HG03457 (cell line): ENCODE data around the gene WIPI1.
"Not testable (repeated sequence)": the region's sequence is repeated elsewhere in the genome, so short reads cannot be mapped to it uniquely, and the experiment has no call there.

Experiments
- ATAC-seq: cut with Tn5 transposase; IDR thresholded peaks from one replicate; pipeline ENCODE4 v1.9.1; 2021; ENCODE audit warnings: moderate number of reproducible peaks; ENCODE audit not compliant: unreplicated experiment

Gene WIPI1

DNA sequence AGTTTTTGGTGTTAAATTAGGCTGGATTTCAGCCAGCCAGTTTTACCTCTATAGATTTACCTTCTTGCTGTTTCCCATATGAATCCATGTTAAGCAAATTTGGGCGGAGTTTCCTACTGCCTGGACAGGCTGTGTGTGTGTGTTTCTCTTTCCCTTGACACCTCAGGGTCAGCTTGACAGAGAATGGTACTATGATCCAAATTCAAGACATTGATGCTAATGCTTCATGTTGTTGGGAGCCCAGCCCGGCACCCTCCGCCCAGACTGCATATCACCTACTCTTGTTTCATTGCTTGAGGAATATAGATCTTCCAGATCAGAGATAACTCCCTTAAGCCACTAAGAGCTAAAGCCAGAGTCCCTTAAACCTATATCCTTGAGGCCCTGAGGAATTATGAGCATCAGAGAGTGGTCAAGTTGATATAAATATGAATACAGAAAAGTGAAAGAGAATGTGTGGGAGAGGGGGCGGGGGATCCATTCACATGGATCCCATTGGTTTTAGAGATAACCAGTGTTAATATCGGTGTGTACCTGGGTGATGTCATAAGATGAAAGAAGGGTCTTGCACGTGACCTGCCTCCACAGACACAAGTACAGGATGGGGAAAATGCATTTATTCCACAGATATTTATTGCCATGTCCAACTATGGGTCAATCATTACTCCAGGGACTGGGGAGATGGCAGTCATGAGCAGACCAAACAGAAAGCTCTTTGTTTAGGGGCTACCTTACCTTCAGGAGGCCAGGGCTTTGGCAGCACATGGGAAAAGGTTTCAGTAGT is 69.7 kb downstream of the WIPI1 start:
- no peak for ATAC-seq

DNA sequence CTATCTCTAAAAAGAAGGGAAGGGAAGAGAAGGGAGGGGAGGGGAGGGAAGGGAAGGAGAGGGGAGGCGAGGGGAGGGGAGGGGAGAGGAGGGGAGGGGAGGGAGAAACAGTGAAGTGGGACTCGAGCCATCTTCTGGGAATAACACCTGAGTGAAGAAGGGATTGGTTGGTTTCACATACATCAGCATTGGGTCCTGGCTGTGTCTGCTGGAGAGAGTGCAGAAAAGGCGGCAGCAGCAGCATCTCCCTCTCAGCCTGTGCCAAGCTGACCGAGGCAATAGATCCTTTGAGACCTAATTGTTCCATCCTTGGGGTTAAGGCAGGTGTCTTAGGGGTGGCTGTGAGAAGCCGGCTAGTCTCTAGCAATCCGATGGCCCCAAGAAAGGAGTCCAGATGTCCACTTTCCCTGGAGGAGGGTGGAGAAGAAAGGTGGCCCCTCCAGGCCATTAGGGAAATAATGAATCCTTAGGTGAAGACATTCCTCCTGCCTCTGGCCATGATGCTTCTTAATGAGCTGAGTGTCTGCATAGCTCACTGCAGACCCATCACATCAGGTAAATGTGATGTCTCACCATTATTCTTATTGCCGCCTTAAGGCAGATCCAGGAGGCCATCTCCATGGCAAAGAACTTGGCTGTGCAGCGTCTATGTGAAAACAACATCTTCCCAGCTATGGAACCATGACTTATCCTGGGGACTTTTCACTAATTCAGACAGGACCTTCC is 71.6 kb downstream of the WIPI1 start:
- no peak for ATAC-seq

DNA sequence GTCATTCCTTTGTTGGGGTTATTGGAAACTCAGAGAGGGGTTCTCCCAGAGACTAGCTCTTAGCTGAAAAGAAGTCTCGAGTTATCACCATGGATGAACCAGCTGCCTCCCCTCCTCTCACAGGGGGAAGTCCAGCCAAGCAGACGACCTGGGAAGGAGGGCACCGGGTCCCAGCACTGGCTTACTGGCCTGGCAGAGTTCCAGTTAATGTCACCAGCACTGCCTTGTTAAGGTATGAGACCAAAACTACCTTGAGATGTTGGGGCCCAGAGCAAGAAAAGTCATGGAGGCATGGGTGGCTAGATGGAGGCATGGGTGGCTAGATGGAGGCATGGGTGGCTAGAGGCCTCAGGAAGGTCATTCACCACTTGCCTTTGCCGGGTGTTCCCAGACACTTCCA is 72.4 kb downstream of the WIPI1 start:
- no peak for ATAC-seq

DNA sequence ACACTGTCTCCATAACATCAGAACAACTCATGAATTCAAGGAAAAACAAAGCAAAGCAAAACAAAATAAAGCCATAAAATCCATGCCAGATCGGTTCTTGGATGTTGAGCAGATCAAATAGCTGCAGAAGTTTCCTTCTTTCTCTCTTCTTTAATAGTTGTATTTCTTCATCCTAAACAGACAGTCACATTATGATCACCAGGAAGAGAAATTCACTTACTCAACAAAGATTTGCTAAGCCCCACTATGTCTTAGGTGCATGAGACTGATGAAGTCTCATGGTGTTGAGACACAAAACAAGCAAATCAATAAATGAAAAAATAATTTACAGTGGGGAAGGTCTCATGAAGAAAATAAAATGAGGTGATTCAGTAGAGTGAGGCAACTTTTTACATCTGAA is 72.8 kb downstream of the WIPI1 start:
- ATAC-seq = no peak

DNA sequence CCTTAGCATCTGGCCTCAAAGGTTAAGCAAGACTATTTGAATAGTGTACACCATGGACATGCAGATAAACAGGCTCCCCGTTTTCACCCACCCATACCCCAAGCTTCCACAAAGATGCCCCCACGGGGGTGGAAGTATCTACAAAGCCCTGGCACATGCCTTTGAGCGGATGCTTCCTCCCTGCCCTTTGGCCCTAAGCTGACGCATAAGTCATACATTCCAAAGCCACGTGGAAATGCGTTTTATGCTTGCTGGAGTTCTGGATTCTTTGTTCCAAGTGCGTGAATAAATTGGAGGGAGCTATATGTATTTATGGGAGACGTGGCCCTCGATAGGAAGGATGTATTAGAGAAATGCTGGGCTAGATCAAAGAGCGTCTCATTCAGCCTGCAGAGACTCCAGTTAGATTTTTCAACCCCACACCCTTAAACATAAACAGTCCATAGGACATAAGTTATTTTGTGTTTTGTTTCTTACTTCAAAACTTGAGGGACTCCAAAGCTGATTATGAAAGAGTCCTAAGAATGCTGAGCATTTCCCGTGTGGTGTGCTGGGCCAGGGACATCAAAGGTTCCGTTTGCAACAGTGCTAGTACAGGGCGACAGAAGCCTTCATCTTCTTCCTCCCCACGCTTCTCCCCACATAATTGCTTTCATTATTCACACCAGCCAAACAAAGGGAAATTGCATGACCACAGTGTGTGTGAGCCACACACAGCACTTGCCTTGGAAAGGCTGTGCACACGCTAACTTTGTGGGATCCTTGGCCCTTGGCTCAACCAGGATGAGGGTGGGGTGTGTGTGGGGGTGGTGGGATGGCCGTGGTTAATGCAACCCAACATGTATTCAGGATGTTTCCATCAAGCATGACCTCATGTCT is 73.6 kb downstream of the WIPI1 start:
- no peak for ATAC-seq

DNA sequence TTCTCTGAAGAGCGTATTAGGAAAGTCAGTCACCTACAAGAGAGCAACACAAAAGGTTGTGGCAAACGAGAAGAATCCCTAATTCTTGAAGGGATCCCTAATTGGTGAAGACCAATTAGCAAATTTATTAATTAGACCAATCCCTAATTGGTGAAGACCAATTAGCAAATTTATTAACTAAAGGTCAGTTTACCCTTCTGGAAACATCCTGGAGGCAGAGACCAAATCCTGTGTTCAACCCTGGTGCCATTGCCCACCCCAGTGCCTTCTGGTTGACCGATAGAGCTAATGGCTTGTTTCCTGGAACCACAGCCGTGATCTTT is 74.2 kb downstream of the WIPI1 start:
- ATAC-seq = no peak

DNA sequence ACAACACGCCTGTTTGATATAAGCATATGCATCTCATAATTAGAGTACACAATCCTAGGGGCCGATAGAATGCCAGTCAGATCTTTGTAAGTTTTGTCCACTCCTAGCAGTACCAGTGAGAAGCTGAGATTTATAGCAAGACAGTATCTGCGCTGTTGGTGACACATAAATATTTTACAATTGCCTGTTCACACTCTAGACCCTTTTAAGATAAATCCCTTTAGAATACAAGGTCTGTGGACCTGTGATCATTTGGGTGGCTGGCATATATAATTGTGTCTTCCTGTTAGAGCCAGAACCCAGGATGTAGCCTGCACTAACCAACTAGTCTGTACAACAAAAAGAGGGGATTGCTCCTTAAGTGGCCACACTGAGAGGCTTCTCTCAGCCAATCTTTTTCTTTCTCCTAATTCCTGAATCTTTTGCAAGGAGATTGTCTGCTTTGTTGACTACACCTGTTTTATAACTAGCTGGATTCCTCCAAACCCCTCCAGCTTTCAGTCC is 74.7 kb downstream of the WIPI1 start:
- ATAC-seq = no peak

DNA sequence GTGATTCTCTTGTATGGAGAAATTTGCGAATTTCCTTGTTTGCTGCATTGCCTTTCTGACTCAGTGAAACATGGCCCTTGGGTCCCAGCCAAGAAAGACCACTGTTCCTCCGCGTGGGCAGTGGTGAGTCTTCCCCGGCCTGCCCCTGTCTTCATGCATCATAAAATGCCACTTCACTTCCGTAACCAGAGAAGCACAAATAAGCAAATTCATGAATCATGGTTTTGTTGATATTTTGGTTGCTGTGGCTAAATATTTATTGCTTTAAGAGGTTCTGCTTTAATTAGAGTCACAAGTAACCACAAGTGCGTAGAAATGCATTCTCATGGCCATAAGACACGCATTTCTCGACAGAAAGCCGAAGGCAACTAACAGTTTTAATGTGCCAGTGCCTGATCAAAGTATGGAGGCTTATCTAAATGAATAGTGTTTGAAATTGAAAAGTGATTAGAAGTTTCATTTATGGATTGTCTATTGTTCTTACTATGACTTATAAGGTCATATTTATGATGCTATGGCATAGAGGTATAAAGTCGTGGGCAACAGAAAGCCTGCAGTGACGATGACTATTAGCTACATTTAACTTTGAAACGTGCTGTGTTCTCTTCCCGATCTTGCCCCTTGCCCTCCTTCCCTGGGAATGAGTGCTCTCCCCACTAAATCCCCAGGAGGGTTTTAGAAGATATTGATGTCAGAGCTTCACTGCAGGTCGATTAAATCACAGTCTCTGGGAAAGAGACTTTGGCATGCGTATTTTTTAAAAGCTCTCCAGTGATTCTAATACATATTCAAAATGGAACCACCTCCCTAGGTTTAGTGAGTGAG is 76.0 kb downstream of the WIPI1 start:
- ATAC-seq = no peak

DNA sequence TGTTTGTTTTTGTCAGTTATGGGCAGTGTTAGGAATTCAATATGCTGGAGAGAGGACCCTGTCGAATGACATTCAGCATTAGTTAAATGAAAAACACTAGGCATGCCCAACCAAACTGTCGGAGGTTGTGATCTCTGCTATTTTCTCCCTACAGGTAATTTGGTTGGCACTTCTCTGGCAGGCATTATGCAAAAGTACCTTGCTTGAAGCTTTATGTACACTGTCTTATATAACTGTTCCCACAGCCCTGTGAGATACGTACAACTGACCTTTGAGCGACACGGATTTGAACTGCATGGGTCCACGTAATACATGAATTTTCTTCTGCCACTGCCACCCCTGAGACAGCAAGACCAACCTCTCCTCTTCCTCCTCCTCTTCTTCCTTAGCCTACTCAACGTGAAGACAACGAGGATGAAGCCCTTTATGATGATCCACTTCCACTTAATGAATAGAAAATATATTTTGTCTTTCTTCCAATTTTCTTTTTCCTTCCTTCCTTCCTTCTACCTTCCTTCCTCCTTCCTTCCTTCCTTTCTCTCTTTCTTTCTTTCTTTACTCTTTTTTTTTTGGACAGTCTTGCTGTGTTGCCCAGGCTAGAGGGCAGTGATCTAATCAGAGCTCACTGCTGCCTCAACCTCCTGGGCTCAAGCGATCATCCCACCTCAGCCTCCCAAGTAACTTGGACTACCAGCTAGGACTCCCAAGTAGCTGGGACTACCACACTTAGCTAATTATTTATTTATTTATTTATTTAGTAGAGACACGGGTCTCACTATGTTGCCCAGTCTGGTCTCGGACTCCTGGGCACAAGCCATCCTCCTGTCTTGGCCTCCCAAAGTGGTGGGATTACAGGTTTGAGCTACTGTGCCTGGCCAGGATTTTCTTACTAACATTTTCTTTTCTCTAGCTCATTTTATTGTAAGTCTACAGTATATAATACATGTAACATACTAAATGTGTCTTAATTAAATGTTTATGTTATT is 77.3 kb downstream of the WIPI1 start:
- no peak for ATAC-seq

DNA sequence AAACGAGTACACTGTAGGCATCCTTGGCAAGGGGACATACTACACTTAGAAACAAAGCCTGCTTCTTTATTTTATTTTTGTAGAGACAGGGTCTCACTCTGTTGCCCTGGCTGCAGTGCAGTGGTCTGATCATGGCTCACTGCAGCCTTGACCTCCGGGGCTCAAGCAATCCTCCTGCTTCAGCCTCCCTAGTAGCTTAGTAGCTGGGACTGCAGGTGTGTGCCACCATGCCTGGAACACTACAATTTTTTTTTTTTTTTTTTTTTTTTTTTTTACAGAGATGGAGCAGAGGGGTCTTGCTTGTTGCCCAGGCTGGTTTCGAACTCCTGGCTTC is 78.2 kb downstream of the WIPI1 start:
- ATAC-seq = no peak

DNA sequence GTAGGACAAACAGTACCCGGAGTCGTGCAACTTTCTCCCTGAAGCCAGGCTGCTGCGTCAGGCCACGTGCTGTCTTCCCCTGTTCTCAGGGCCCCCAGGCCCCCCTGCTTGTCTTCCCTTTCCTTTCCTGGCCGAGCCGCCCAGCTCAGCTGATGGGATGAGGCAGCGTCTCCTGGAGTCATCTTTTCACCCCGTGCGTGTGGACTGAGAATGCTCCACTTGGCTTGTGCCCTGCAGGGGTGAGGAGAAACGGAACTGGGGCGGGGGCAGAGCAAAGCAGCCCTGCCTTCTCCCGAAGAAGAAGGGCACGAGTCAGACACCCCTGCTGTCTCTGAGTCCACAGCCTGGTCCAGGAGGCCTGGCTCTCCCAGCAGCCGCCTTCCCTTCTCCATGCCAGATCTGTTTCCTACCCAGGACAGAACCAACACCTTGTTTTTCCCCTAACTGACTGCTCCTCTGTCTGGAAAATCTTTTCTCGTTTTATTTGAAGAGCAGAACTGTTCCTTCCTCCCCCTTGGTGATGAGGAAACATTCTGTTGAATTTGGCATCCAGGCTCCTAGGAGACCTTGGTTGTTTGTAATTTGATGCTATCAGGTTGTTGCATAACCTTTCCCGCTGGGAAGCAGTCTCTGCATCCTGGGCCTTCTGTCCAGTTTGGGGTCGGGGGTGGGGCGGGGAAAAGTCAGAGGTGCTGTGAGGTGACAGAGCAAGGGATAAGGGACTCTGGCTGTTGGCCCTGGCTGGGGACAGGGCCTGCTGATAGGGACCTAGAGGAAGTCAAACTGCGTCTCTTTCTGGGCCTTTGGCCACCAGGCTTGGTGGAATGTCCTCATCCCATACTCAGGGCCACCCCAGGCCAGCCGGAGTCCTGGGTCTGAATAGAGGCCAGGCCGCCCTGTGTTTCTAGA is 78.8 kb downstream of the WIPI1 start:
- ATAC-seq = no peak

DNA sequence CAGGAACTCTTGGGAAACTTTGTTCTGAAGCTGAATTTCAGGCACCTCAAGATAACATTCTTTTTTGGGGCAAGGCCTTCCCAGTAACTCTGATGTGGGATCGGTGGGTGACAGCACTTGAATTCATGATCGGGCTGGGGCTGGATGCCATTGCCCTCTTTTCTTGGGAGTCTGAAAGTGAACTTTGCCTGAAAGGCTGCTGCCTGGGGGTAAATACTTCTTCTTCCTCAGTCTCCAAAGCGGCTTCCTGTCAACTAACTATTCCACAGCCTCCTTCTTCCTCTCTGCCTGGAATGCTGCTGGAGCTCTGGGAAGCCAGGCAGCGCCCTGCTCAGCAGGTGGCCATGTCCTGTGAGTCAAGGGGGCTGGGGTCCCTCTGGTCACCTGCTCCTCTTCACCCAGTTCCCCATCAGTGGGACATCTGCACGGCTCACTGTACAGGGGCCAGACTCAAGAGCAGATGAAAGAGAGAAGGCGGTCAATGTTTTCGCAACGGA is 79.5 kb downstream of the WIPI1 start:
- ATAC-seq = no peak

DNA sequence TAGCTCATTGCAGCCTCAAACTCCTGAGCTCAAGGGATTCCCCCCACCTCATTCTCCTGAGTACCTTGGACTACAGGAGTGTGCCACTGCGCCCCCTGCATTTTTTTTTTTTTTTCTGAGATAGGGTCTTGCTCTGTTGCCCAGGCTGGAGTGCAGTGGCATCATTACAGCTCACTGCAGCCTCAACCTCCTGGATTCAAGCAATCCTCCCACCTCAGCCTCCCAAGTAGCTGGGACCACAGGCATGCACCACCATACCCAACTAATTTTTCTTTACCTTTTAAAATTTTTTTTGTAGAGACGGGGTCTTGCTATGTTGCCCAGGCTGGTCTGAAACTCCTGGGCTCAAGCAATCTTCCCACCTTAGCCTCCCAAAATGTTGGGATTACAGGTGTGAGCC is 81.1 kb downstream of the WIPI1 start:
- ATAC-seq = not testable (repeated sequence)

DNA sequence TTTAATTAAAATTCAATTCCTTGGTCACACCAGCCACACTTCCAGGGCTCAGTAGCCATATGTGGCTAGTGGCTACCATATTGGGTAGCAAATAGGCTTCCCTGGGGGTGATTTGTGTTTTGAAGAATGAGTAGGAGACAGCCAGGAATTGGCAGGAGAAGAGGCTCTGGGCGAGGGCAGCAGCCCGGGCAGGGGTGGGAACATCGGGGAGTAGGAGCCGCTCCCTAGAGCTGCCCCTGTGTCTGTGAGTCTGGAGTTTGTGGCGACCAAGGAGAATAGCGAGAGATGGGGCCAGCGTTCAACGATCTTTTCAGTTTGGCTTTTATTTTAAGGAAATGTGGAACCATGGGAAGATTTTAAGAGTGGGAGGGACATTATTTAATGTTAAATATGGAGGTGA is 81.7 kb downstream of the WIPI1 start:
- no peak for ATAC-seq
